ENCODE measurements around the gene EDN3.

Gene EDN3

GRCh38 chr20:59259946-59260345, 40.5 kb upstream of the EDN3 start:
- H3K9me3 Mint-ChIP-seq = peaks cover 2% of the 10 kb centered on the region
- no peaks in the 10 kb centered on the region for H3K36me3 Mint-ChIP-seq (ENCODE audit: low read depth)
- no peak overlapping the region for H3K27ac Mint-ChIP-seq
- H3K4me3 Mint-ChIP-seq = no peak overlapping the region
- no peak for TF ChIP-seq CTCF (IDR thresholded peaks at IDR 0.05; ENCODE audit: unreplicated experiment in 3 of 3)
- peaks cover 17% of the 10 kb centered on the region for H3K4me1 Mint-ChIP-seq
- H3K27me3 Mint-ChIP-seq (ENCODE audit: low read depth) = peaks cover 15% of the 10 kb centered on the region

DNA sequence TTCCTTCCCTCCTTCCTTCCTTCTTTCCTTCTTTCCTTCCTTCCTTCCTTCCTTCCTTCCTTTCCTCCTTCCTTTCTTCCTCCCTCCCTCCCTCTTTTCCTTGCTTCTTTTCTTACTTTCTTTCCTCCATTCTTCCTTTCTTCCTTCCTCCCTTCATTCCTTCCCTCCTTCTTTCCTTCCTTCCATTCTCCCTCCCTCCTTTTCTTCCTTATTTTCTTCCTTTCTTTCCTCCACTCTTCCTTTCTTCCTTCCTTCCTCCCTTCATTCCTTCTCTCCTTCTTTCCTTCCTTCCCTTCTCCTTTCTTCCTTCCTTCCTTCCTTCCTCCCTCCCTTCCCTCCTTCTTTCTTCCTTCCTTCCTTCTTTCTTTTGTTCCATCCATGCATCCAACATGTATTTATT, 35.1 kb upstream of the EDN3 start:
- TF ChIP-seq CTCF (IDR thresholded peaks at IDR 0.05; ENCODE audit: unreplicated experiment in 3 of 3) = no peak
- H3K4me1 Mint-ChIP-seq = peaks cover 12% of the 10 kb centered on the region
- H3K27ac Mint-ChIP-seq = no peak overlapping the region
- no peak overlapping the region for H3K4me3 Mint-ChIP-seq
- H3K27me3 Mint-ChIP-seq (ENCODE audit: low read depth) = peaks cover 44% of the 10 kb centered on the region
- peaks cover 2% of the 10 kb centered on the region for H3K9me3 Mint-ChIP-seq
- no peaks in the 10 kb centered on the region for H3K36me3 Mint-ChIP-seq (ENCODE audit: low read depth)

GRCh38 chr20:59268870-59269269, 31.5 kb upstream of the EDN3 start:
- Mint-ChIP-seq H3K27me3 (ENCODE audit: low read depth) (peaks cover 44% of the 10 kb centered on the region), H3K4me3 (no peak overlapping the region), H3K9me3 (no peaks in the 10 kb centered on the region), H3K36me3 (ENCODE audit: low read depth) (no peaks in the 10 kb centered on the region), H3K4me1 (peaks cover 12% of the 10 kb centered on the region), H3K27ac (peak overlapping the region in 1 of 3 experiments; percentile 59)
- no peak for TF ChIP-seq CTCF (IDR thresholded peaks at IDR 0.05; ENCODE audit: unreplicated experiment in 3 of 3)

- no peak for TF ChIP-seq CTCF (IDR thresholded peaks at IDR 0.05; ENCODE audit: unreplicated experiment in 3 of 3)
- H3K27me3 Mint-ChIP-seq (ENCODE audit: low read depth) = peaks cover 41% of the 10 kb centered on the region
- no peak overlapping the region for H3K4me3 Mint-ChIP-seq
- no peaks in the 10 kb centered on the region for H3K36me3 Mint-ChIP-seq (ENCODE audit: low read depth)
- peak overlapping the region in 1 of 3 experiments; percentile 59 for H3K27ac Mint-ChIP-seq
- peaks cover 12% of the 10 kb centered on the region for H3K4me1 Mint-ChIP-seq
- H3K9me3 Mint-ChIP-seq = no peaks in the 10 kb centered on the region
These were observed 30.9 kb upstream of the EDN3 start for GRCh38 chr20:59269411-59270025.

DNA sequence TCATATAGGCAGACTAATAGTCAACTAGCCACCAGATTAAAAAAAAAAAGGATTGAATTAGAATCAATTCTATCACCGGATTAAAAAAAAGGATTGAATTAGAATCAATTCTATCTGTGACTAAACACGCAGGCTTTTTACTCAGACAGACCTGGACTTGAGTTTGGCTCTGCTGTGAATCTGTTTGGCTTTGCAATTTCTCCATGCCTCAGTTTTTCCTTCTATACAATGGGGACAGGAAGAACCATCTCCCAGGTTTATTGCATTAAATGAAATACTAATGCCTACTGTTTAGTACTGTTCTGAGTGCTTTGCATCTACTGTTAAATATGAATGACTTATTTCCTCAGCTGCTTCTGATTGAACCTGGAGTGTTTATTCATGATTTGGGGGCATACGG, 30.0 kb upstream of the EDN3 start:
- H3K4me1 Mint-ChIP-seq = peaks cover 12% of the 10 kb centered on the region
- H3K4me3 Mint-ChIP-seq = no peak overlapping the region
- TF ChIP-seq CTCF (IDR thresholded peaks at IDR 0.05; ENCODE audit: unreplicated experiment in 3 of 3) = no peak
- H3K36me3 Mint-ChIP-seq (ENCODE audit: low read depth) = no peaks in the 10 kb centered on the region
- H3K27me3 Mint-ChIP-seq (ENCODE audit: low read depth) = peaks cover 44% of the 10 kb centered on the region
- no peaks in the 10 kb centered on the region for H3K9me3 Mint-ChIP-seq
- H3K27ac Mint-ChIP-seq = no peak overlapping the region

GRCh38 chr20:59273739-59274357, 26.6 kb upstream of the EDN3 start:
- no peaks in the 10 kb centered on the region for H3K36me3 Mint-ChIP-seq (ENCODE audit: low read depth)
- peaks cover 24% of the 10 kb centered on the region for H3K4me1 Mint-ChIP-seq
- H3K9me3 Mint-ChIP-seq = no peaks in the 10 kb centered on the region
- no peak overlapping the region for H3K27ac Mint-ChIP-seq
- no peak for TF ChIP-seq CTCF (IDR thresholded peaks at IDR 0.05; ENCODE audit: unreplicated experiment in 3 of 3)
- H3K27me3 Mint-ChIP-seq (ENCODE audit: low read depth) = peaks cover 38% of the 10 kb centered on the region
- no peak overlapping the region for H3K4me3 Mint-ChIP-seq
